HL-60 (cell line): ENCODE data around the gene ARL4D.

ENCODE experiments used
- DNase-seq, 2 experiments: peaks; one replicate each; pipeline ENCODE4 v3.0.0-alpha.2; 2010 to 2020; ENCODE audit warnings: low read depth in 1 of 2, low spot score in 1 of 2
- H3K27ac ChIP-seq: fragments of 250-450 bp; sonication (Bioruptor Pico); replicated peaks from 2 replicates; pipeline ENCODE4 v1.5.1; 2020; ENCODE audit warnings: mild to moderate bottlenecking, moderate library complexity
- H3K27me3 ChIP-seq: fragments of 250-450 bp; sonication (Bioruptor Pico); 2 replicates; pipeline ENCODE4 v1.5.1; 2021; ENCODE audit warnings: mild to moderate bottlenecking, moderate library complexity; ENCODE audit not compliant: insufficient read depth, poor library complexity, severe bottlenecking
- H3K4me3 ChIP-seq: replicated peaks from 2 replicates; pipeline ENCODE4 v1.5.1; 2011; ENCODE audit warnings: mild to moderate bottlenecking, control low read depth, low read length; ENCODE audit not compliant: insufficient read depth
- GABPA ChIP-seq: IDR thresholded peaks from 2 replicates; pipeline ENCODE4 v1.6.1; 2012; ENCODE audit warnings: low read depth
- POLR2AphosphoS5 ChIP-seq: IDR thresholded peaks from 2 replicates; pipeline ENCODE4 v1.6.1; 2012; ENCODE audit warnings: low read depth
- SPI1 ChIP-seq: IDR thresholded peaks from 2 replicates; pipeline ENCODE4 v1.6.1; 2012; ENCODE audit warnings: low read depth, mild to moderate bottlenecking, borderline replicate concordance
- TF ChIP-seq, protein P1 (sequence below): IDR thresholded peaks from 2 replicates; pipeline ENCODE4 v1.6.1; 2012; ENCODE audit warnings: low read depth; ENCODE audit not compliant: insufficient replicate concordance
- TF ChIP-seq, protein P2 (sequence below): IDR thresholded peaks from one replicate; pipeline ENCODE4 v1.5.1; 2011; ENCODE audit warnings: low read length, control low read depth, inconsistent platforms; ENCODE audit not compliant: insufficient read depth

ARL4D gene

DNA sequence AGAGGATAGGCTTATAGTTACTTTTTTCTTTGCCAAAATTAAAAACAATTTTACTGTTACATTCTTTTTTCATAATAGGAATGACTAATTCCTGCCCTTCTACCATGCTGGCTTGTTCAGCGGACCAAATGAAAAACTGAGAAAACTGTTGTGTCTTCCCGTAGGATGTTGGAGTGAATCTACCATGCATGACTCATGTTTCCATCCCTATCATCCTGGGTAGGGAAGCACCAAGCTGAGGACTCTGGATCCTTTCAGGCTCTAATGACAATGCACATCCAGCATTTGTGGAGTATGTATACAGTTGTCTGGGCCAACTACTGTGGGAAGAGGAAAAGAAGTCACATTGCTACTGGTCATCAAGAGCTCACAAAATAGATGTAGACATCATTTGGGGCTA lies 43.9 kb downstream of the ARL4D start:
- no peak for TF ChIP-seq SPI1
- Histone ChIP-seq H3K27me3 (no peaks in the 10 kb centered on the region), H3K4me3 (no peak overlapping the region), H3K27ac (no peak overlapping the region)
- DNase-seq = no peak

DNA sequence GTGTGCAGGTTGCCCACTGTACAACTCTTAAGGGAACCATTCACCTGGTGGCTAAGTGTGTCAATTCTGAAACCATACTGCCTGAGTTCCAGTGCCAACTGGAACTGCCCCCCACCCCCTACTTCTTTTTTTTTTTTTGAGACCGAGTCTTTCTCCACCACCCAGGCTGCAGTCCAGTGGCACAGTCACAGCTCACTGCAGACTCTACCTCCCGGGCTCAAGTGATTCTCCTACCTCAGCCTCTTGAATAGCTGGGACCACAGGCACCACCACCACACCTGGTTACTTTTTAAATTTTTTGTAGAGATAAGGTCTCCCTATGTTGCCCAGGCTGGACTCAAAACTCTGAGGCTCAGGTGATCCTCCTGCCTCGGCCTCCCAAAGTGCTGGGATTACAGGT lies 44.6 kb downstream of the ARL4D start:
- TF ChIP-seq, protein P1, sequence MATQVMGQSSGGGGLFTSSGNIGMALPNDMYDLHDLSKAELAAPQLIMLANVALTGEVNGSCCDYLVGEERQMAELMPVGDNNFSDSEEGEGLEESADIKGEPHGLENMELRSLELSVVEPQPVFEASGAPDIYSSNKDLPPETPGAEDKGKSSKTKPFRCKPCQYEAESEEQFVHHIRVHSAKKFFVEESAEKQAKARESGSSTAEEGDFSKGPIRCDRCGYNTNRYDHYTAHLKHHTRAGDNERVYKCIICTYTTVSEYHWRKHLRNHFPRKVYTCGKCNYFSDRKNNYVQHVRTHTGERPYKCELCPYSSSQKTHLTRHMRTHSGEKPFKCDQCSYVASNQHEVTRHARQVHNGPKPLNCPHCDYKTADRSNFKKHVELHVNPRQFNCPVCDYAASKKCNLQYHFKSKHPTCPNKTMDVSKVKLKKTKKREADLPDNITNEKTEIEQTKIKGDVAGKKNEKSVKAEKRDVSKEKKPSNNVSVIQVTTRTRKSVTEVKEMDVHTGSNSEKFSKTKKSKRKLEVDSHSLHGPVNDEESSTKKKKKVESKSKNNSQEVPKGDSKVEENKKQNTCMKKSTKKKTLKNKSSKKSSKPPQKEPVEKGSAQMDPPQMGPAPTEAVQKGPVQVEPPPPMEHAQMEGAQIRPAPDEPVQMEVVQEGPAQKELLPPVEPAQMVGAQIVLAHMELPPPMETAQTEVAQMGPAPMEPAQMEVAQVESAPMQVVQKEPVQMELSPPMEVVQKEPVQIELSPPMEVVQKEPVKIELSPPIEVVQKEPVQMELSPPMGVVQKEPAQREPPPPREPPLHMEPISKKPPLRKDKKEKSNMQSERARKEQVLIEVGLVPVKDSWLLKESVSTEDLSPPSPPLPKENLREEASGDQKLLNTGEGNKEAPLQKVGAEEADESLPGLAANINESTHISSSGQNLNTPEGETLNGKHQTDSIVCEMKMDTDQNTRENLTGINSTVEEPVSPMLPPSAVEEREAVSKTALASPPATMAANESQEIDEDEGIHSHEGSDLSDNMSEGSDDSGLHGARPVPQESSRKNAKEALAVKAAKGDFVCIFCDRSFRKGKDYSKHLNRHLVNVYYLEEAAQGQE = no peak
- TF ChIP-seq SPI1 (no peak), GABPA (no peak), POLR2AphosphoS5 (no peak)
- TF ChIP-seq, protein P2, sequence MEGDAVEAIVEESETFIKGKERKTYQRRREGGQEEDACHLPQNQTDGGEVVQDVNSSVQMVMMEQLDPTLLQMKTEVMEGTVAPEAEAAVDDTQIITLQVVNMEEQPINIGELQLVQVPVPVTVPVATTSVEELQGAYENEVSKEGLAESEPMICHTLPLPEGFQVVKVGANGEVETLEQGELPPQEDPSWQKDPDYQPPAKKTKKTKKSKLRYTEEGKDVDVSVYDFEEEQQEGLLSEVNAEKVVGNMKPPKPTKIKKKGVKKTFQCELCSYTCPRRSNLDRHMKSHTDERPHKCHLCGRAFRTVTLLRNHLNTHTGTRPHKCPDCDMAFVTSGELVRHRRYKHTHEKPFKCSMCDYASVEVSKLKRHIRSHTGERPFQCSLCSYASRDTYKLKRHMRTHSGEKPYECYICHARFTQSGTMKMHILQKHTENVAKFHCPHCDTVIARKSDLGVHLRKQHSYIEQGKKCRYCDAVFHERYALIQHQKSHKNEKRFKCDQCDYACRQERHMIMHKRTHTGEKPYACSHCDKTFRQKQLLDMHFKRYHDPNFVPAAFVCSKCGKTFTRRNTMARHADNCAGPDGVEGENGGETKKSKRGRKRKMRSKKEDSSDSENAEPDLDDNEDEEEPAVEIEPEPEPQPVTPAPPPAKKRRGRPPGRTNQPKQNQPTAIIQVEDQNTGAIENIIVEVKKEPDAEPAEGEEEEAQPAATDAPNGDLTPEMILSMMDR = no peak
- DNase-seq = no peak
- H3K27me3 ChIP-seq = peaks cover under 1% of the 10 kb centered on the region
- H3K4me3 ChIP-seq = no peak overlapping the region
- H3K27ac ChIP-seq = no peak overlapping the region

DNA sequence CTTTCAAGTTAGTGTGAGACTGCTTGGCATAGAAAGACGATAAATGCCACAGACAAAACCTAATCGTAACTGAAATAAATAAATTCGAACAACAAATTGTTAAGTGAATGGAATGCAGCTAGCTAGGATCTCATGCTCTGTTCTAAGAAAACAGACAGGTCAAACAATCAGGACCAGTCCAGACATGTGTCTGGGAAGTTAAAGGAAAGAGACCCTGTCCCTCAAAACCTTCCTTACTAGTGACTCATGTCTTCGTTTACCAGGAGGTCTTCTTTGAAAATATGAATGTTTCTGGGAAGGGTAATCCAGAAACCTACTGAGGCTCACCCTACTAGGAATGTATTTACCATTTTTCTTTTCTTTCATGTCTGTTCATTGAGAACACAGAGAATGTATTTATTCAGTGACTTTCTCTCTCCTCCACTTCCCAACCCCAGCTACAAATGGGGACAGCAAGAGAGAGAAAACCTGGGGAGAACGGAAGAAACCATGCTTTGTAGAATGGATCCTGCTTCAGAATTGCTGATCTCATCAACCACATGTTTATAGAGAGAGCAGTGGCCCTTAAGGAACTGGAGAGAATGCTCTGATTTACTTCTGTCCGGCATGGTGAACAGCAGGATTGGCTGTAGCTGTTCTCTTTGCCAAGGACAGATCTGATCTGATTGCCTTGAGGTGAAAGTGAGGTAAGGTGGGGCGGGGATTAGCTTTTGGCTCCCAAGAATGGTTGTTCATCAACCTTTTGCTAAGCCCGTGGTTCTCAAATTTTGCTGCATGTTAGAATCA lies 45.6 kb downstream of the ARL4D start:
- no peak overlapping the region for H3K27ac ChIP-seq
- no peak for DNase-seq
- peaks cover 2% of the 10 kb centered on the region for H3K27me3 ChIP-seq

More for the DNA sequence above, 45.6 kb downstream of the ARL4D start:
- no peak overlapping the region for H3K4me3 ChIP-seq
- no peak for TF ChIP-seq SPI1
- TF ChIP-seq GABPA = no peak
- no peak for TF ChIP-seq POLR2AphosphoS5
- TF ChIP-seq, protein P2 = no peak
- TF ChIP-seq, protein P1 = no peak
